ENCODE data around the gene TPI1.

GRCh38 chr12:6824085-6824775 lies 43.1 kb upstream of the TPI1 start:
- TF ChIP-seq, protein P1, sequence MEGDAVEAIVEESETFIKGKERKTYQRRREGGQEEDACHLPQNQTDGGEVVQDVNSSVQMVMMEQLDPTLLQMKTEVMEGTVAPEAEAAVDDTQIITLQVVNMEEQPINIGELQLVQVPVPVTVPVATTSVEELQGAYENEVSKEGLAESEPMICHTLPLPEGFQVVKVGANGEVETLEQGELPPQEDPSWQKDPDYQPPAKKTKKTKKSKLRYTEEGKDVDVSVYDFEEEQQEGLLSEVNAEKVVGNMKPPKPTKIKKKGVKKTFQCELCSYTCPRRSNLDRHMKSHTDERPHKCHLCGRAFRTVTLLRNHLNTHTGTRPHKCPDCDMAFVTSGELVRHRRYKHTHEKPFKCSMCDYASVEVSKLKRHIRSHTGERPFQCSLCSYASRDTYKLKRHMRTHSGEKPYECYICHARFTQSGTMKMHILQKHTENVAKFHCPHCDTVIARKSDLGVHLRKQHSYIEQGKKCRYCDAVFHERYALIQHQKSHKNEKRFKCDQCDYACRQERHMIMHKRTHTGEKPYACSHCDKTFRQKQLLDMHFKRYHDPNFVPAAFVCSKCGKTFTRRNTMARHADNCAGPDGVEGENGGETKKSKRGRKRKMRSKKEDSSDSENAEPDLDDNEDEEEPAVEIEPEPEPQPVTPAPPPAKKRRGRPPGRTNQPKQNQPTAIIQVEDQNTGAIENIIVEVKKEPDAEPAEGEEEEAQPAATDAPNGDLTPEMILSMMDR (IDR thresholded peaks at IDR 0.05; ENCODE audit: extremely low read depth in 1 of 2, insufficient read depth in 1 of 2, low read depth in 1 of 2, low read length in 2 of 2) = no peak
- TF ChIP-seq POLR2A (IDR thresholded peaks at IDR 0.05; ENCODE audit: low read depth, low read length) = no peak
- TF ChIP-seq EZH2 (IDR thresholded peaks at IDR 0.05; ENCODE audit: borderline replicate concordance, low read depth, low read length, severe bottlenecking) = no peak
- TF ChIP-seq POLR2AphosphoS5 (IDR thresholded peaks at IDR 0.05; ENCODE audit: insufficient read depth, low read depth, low read length) = no peak
